ENCODE results near the gene B3GALT6.

The B3GALT6 gene

GRCh38 chr1:1234180-1234808, 2.3 kb downstream of the B3GALT6 start:
- no peak for DNase-seq

DNA sequence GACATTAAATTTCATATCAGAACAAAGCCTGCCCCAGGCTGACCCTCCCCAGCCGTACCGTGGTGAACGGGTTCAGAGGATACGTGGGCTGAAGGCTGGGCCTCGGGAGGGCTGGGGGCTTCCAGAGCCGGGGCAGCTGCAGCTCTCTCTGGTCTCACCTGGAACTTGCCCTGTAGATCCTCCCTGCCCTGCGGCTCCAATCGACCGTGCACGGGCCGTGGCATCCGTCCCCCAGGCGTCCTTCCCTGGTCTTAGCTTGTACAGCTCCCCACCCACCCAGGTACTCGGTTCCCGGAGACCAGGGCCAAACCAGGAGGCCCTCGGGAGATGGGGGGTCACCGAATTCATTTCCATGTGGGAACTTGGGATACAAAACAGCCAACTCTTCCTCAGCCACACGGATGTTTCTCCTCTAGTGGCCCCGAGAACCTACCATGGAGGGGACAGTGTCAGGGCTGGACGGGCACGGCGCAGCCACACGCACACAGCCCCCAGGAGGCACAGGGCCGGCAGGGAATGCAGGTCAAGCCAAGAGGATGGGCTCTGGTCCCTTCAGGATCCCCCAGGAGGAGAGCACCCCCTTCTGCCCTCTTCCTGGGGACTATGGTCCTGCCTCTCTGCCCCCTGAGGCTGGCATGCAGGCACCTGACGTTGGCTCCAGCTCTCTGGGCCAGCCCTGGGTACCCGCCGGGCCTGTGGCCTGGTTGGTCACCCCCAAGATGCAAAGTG, 3.1 kb downstream of the B3GALT6 start:
- DNase-seq: no peak

- no peak for DNase-seq
Measured at GRCh38 chr1:1236176-1236763, 4.2 kb downstream of the B3GALT6 start.

- DNase-seq: no peak
Measured at GRCh38 chr1:1236945-1237873, 5.2 kb downstream of the B3GALT6 start.

- DNase-seq: no peak
Measured at GRCh38 chr1:1237874-1238701, 6.1 kb downstream of the B3GALT6 start.

DNA sequence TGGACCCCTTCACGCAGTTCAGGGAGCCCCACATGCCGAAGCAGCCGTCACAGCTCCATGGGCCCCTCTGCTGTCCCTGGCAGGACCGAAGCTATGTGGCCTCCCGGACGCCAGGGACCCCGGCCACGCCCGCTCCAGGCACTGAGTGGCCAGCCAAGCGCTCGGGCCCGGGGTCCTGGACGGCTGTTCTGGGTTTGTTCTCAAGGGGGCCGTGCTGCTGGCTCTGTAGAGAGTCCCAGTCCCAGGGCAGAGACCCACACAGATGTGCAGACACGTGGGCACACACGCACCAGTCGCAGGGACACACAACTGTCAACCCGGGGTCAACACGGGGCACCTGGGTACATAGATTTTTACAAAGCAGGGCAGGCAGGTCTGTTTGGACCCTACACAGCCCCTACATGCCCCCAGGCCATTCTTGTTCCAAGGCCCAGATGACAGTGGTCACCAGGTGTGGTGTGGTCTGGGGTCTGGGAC, 6.7 kb downstream of the B3GALT6 start:
- no peak for DNase-seq

- DNase-seq: no peak
Measured at GRCh38 chr1:1239227-1239613, 7.2 kb downstream of the B3GALT6 start.

DNA sequence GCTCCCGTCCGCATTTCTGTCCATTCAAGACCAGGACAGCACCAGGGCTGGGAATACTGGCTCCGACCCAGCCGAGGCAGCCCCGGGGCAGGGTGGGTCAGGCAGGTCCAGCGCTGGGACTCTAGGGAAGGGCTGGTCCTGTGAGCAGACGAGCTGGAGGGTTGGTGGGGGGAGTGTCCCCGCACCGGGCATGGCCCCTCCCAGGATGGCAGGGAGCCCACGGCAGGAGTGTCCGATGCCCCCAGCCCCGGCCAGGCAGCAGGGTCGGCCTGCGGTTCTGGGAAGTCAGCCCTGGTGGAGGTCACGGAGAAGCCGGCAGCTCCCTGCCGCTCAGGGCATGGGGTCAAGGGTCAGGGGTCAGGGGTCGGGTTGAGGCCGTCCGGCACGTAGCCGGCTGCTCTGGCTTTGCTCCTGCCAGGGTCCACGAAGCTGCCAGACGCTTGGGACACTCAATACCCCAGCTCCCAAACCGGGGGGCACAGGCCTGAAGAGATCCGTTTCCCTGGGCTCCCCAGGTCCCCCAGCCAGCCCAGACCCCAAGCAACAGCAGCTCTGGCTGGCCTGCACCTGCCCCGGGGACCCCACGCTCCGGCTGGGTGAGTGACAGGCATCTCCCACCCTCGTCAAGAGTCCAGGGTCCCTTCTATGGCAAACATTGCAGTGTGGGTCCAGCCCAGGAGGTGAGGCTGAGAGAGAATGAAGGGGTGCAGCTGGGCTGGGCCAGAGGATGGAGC, 7.7 kb downstream of the B3GALT6 start:
- no peak for DNase-seq

- no peak for DNase-seq
Measured at GRCh38 chr1:1240348-1240732, 8.3 kb downstream of the B3GALT6 start.

- no peak for DNase-seq
Measured at GRCh38 chr1:1240822-1241587, 9.0 kb downstream of the B3GALT6 start.

DNA sequence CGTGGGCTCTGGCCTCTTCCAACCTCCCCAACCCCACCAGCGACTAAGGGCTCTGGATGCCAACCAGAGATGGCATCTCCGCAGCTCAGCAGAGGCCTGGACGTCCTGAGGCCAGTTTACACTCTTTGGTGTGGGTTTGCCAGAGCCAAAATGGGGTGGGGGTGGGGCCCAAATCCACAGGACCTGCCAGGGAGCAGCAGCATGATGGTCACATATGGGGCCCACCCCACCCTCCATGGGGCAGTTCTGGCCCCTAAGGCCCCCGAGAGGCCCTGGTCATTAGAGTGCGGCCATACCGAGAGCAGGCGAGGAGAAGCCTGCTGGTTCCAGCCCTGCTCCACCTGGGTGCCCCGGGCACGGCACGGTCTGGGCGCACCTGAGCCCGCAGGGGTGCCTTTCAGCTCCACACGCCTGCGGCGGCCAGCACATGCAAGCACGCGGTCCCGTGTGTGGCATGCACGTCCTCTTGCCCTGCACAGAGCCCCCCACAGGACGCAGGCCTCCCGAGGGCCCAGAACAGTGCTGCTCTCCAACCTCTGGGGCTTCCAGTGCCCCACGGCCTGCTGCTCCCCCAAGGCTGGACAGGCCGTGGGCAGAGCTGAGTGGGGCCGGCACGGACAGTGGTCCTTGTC, 9.7 kb downstream of the B3GALT6 start:
- DNase-seq: no peak

- no peak for DNase-seq
Measured at GRCh38 chr1:1242461-1243265, 10.6 kb downstream of the B3GALT6 start.

DNA sequence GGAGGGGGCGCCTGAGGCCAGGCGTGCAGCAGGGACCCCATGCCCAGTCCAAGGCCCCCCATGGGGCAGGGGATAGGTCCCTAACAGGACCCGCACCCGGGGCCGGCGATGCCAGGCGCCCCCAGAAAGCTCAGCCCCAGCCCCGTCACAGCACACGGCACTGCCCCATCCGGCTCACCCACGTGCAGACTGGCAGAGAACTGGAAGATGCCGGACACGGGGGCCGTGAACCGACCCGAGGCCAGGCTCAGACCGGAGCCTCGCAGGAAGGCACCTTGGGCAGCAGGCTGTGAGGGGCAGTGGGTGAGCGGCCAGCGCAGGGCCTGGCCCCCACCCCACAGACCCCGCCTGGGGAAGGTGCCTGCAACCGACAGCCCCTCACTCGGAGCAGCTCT, 11.2 kb downstream of the B3GALT6 start:
- no peak for DNase-seq

DNA sequence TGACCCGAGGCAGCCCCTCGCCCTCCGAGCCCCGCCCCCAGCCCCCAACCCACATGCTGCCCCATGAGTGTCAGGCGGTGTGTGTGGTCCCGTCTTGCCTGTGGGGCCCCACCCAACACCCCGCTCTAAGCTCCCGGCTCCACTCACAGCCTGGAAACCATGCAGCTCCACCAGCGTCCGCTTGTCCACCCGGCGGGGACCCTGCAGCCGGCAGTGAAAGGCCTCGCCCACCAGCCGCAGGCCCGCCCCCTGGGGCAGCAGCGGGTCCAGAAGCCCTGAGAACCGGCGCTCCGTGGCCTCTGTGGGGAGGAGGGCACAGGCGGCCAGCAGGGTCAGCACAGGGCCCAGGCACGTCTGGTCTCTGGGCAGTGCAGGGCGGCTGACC, 11.8 kb downstream of the B3GALT6 start:
- no peak for DNase-seq

- DNase-seq: no peak
Measured at GRCh38 chr1:1244192-1244811, 12.3 kb downstream of the B3GALT6 start.

DNA sequence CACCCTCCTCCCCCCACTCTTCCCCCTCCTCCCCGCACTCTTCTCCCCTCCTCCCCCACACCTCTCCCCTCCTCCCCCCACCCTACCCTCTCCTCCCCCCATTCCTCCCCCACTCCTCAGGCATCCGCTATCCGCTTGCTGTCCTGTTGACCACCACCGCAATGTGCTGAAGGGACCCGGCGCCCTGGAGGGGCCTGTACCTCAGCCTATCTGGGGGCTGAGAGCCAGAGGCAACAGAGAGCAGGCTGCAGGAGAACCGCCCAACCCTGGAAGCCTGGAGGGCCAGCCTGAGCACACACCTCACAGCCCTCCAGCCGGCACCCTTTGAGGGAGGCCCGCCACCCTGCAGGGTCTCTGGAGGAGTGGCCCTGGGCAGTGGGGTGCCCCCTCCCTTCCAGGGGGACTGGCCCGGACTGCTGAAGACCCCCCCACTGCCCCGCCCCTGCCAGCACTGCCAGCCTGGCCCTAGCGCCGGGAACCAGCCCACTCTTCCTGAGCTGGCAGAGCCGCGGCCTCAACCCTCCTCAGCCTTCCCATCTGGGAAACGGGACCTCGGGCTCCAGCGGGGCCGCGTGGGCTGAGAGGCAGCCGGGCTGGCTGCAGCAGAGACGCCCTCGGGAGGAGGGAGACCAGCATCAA, 13.3 kb downstream of the B3GALT6 start:
- no peak for DNase-seq

GRCh38 chr1:1245817-1246576, 14.0 kb downstream of the B3GALT6 start:
- DNase-seq: no peak
